SU-DHL-6 (cell line): ENCODE results near the gene BEAN1.

ENCODE experiments used
- EZH2phosphoT487 ChIP-seq: fragments of 200-600 bp; sonication (generic), shearing (Covaris generic); conservative IDR thresholded peaks from 2 replicates; pipeline ENCODE4 v1.6.1; 2018; ENCODE audit warnings: mild to moderate bottlenecking, antibody characterized with exemption, low read length, moderate library complexity, mixed read lengths
- TF ChIP-seq, protein P1 (sequence below): fragments of 200-600 bp; sonication (generic); IDR thresholded peaks from one replicate; pipeline ENCODE4 v1.5.1; 2017; ENCODE audit warnings: antibody characterized with exemption, mild to moderate bottlenecking, low read length, moderate library complexity; ENCODE audit not compliant: insufficient read depth, poor library complexity, severe bottlenecking

DNA sequence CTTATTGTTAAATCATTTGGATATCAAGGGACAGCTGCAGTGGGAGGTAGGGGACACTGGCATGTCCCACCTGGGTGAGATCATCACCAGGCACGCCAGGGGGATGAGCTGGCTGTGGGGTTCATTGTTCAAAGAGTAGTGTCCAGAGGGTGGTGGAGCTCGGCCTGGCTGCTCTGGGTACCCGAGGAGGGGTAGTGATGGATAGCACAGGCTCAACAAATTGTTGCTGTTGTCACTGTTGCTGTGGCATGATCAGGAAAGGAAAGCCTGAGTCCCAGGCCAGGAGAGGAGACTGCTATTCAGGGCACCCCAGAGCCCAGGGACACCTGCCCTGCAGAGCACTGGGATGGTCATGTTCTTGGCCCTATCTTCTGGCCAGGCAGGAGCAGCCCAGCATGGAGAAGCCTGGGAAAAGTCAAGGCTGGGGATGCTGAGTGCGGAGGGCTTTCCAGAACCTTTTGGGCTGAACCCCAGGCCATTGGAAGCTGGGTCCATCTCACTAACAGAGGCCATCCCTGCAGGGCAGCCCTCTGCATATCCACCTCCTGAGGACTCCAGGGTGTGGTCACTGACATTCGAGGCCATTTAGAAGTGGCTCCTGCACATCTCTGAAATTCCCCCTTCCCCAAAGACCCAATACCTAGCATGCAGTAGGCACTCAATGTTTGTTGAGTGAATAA, 12.1 kb downstream of the BEAN1 start:
- TF ChIP-seq, protein P1, sequence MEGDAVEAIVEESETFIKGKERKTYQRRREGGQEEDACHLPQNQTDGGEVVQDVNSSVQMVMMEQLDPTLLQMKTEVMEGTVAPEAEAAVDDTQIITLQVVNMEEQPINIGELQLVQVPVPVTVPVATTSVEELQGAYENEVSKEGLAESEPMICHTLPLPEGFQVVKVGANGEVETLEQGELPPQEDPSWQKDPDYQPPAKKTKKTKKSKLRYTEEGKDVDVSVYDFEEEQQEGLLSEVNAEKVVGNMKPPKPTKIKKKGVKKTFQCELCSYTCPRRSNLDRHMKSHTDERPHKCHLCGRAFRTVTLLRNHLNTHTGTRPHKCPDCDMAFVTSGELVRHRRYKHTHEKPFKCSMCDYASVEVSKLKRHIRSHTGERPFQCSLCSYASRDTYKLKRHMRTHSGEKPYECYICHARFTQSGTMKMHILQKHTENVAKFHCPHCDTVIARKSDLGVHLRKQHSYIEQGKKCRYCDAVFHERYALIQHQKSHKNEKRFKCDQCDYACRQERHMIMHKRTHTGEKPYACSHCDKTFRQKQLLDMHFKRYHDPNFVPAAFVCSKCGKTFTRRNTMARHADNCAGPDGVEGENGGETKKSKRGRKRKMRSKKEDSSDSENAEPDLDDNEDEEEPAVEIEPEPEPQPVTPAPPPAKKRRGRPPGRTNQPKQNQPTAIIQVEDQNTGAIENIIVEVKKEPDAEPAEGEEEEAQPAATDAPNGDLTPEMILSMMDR, result no peak
- no peak for TF ChIP-seq EZH2phosphoT487
